HG03442 (cell line): Measurements from ENCODE around the gene COQ8A.
"Not testable (repeated sequence)": the region's sequence is repeated elsewhere in the genome, so short reads cannot be mapped to it uniquely, and the experiment has no call there.

ENCODE experiments used
- ATAC-seq: cut with Tn5 transposase; IDR thresholded peaks from one replicate; pipeline ENCODE4 v1.9.1; 2021; ENCODE audit warnings: mild to moderate bottlenecking, moderate library complexity; ENCODE audit not compliant: unreplicated experiment

The COQ8A gene

DNA sequence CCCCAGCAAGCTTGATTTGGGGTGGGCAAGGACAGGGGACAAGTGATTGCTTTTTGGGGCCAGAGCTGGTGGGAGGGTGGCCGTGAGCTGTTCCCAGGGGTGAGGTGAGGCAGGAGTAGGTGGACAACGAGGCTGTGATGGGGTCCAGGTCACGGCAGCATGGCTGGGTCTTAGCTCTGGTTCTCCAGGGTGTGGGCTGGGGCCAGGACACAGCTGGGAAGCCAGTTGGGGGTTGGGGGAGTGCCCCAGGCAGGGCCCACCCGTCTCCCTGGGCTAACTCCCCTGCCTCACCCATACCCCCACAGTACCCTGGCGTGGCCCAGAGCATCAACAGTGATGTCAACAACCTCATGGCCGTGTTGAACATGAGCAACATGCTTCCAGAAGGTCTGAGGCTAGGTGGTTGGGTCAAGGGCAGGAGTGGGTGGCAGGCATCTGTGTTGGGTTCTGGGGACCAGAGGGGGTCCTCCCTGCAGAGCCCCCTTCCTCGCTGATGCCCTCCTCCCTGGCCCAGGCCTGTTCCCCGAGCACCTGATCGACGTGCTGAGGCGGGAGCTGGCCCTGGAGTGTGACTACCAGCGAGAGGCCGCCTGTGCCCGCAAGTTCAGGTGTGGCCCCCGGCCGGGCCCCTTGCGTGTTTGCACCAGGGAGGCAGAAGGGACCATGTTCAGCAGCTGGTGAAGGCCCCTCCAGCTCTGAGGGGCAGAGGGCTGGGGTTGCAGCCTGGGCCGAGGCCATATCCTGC, 43.3 kb downstream of the COQ8A start:
- no peak for ATAC-seq

GRCh38 chr1:226983992-226984364, 43.9 kb downstream of the COQ8A start:
- no peak for ATAC-seq

DNA sequence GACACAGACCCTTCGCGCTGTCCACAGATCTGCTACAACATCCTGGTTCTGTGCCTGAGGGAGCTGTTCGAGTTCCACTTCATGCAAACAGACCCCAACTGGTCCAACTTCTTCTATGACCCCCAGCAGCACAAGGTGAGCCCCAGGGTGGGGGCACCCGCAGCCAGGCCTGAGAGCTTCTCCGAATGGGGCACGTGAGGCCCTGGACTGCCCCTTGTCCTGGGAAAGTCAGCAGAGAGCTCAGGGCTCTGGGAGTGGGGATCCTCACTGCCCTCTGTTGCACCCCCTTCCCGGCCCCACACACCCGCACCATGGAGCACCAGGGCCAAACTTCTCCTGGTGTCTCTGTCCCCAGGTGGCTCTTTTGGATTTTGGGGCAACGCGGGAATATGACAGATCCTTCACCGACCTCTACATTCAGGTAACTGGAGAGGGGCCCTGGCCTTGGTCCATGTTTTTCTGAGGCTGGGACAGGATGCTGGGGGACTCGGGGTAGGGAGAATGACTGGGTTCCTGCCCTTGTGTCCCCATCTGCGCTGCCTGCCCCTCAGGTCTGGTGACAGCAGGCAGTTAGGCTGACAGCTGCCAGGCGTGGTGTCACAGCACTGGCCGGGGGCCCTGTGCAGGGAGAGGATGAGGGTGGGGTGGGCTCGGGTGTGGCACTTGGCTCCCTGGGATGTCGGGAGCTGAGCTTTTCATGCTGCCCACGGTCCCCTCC, 44.6 kb downstream of the COQ8A start:
- no peak for ATAC-seq

DNA sequence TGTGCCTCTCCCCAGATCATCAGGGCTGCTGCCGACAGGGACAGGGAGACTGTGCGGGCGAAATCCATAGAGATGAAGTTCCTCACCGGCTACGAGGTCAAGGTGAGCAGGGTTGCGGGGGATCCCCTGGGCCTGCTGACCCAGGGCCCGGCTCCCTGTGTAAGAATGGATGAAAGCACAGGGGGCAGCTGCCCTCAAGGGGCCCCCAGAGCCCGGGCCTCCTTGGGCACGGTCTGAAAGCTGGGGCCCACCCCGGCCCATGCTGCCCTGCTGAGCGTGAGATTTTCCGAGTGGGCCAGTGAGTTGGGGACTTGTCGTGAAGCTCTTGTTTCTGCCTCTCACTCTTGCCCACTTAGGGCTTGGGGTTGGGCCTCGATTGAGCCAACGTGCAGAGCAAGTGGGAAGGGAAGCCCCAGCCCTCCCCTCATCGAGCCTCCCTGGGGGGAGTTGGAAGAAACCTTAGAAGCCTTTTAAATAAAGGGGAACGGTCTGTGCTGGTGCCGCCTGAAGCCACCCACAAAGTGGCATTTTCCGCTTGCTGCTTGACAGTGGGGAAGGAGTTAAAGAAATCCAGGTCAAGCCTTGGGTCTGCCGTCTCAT, 45.2 kb downstream of the COQ8A start:
- no peak for ATAC-seq

GRCh38 chr1:226985839-226986463, 45.9 kb downstream of the COQ8A start:
- no peak for ATAC-seq

DNA sequence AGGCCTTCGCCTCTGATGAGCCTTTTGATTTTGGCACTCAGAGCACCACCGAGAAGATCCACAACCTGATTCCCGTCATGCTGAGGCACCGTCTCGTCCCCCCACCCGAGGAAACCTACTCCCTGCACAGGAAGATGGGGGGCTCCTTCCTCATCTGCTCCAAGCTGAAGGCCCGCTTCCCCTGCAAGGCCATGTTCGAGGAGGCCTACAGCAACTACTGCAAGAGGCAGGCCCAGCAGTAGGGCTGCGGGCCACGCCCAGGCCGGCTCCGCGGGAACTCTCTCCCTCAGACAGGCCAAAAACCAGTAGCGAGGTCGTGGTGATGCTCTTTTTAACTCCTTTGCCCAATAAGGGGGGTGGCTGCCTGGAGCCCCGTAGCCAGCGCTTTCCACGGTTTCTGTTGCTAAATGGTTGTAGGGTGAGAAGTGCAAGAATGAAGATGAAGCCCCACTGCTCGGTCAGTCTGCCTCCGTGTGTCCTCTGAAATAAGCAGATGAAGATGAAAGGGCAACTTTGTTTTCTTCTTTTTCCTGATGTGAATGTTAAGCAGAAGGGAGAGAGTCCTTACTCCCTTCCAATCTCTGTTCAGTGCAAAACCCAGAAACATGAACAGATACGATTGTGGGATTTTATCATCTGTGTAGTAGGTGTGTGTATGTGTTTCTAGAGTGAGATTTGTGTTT, 46.5 kb downstream of the COQ8A start:
- no peak for ATAC-seq

- no peak for ATAC-seq
Observed at GRCh38 chr1:226987179-226987536, 47.1 kb downstream of the COQ8A start.

DNA sequence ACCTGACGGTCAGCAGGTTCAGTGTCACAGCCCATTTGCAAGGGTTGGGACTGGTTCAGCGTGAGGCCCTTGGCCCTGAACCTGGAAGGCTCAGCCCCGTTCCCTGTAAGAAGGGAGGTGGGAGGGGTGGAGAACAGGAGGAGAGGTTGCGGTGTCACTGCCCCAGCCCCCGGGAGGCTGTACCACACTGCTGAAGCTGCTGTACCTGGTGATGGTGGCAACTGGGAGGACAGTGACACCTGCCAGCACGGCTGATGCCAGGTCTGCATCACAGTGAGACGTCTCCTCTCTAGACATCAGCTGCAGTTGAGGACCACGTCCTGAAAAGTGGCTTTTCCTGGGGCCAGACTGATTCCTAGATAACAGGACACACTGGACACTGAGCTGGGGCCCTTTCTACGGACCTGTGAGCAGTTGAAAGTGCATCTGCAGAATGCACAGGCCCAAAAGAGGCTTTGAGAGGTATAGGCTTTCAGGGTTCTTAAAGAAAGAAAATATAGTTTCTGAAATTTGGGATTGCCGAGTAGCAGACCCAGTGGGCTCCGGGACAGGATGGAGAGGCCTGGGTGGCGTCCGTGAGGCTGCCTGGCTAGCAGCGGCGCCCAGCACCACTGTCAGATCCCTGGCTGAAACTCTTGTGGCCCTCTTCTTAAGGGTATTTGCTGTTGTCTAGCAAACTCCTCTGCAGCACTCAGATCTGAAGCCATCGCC, 47.7 kb downstream of the COQ8A start:
- no peak for ATAC-seq

DNA sequence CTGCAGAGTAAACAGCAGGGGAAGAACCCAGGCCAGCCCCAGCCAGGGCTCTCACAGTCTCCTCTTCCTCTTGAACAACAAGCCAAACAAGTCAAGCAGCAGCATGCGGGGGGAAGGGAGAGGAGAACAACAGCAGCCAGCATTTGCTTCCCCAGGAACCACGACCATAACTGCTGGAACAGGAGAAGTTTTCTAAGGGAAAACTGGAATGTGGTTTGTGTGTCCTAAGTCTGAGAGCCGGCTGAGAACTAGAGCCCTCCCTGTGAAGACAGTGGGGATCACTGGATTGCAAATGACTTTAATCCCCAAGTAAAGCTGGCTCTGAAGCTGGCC, 48.2 kb downstream of the COQ8A start:
- no peak for ATAC-seq

- no peak for ATAC-seq
Observed at GRCh38 chr1:226989085-226989920, 49.2 kb downstream of the COQ8A start.

GRCh38 chr1:226990133-226990716, 50.1 kb downstream of the COQ8A start:
- peak; percentile 89 for ATAC-seq

DNA sequence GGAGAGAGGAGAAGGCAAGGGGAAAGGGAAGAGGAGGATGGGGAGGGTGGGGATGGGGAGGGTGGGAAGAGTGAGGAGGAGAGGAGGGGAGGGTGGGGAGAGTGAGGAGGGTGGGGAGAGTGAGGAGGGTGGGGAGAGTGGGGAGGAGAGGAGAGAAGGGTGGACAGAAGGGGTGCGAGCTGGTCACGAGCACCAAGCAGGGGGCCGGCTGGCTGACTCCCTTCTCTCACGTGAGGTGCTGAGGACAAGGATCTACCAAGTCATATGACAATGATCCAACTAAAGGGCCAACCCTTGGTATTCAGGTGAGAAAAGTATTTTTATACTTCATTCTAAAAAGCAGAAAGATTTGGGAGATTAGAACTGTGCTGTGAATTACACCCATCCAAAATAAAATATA, 51.8 kb downstream of the COQ8A start:
- no peak for ATAC-seq

- no peak for ATAC-seq
Observed at GRCh38 chr1:226993814-226994585, 53.9 kb downstream of the COQ8A start.

- ATAC-seq, result no peak
Observed at GRCh38 chr1:226994586-226995364, 54.7 kb downstream of the COQ8A start.

GRCh38 chr1:226995365-226996332, 55.6 kb downstream of the COQ8A start:
- peak; percentile 99 for ATAC-seq

GRCh38 chr1:226999579-226999978, 59.5 kb downstream of the COQ8A start:
- ATAC-seq, result not testable (repeated sequence)
